ENCODE results near the gene DDO.
"Not testable (repeated sequence)": the region's sequence is repeated elsewhere in the genome, so short reads cannot be mapped to it uniquely, and the experiment has no call there.

DDO gene

GRCh38 chr6:110355022-110355421 is 60.4 kb downstream of the DDO start:
- no peak for TF ChIP-seq CTCF (conservative IDR thresholded peaks at IDR 0.05; ENCODE audit: low read length)

GRCh38 chr6:110354153-110354552 is 61.2 kb downstream of the DDO start:
- no peak for DNase-seq (ENCODE audit: low read depth)
- no peak for TF ChIP-seq CTCF (conservative IDR thresholded peaks at IDR 0.05; ENCODE audit: low read length)

More at GRCh38 chr6:110355022-110355421, 60.4 kb downstream of the DDO start:
- no peak overlapping the region for H3K4me3 ChIP-seq (ENCODE audit: low read length)
- no peak for DNase-seq (ENCODE audit: low read depth)

GRCh38 chr6:110353457-110354001 is 61.8 kb downstream of the DDO start:
- DNase-seq (ENCODE audit: low read depth) = no peak
- no peak for TF ChIP-seq CTCF (conservative IDR thresholded peaks at IDR 0.05; ENCODE audit: low read length)

More at GRCh38 chr6:110354153-110354552, 61.2 kb downstream of the DDO start:
- H3K4me3 ChIP-seq (ENCODE audit: low read length) = no peak overlapping the region

GRCh38 chr6:110352563-110353262 is 62.7 kb downstream of the DDO start:
- H3K4me3 ChIP-seq (ENCODE audit: low read length) = no peak overlapping the region

More at GRCh38 chr6:110353457-110354001, 61.8 kb downstream of the DDO start:
- H3K4me3 ChIP-seq (ENCODE audit: low read length) = no peak overlapping the region

GRCh38 chr6:110351986-110352385 is 63.4 kb downstream of the DDO start:
- no peak for TF ChIP-seq CTCF (conservative IDR thresholded peaks at IDR 0.05; ENCODE audit: low read length)
- no peak overlapping the region for H3K4me3 ChIP-seq (ENCODE audit: low read length)
- DNase-seq (ENCODE audit: low read depth) = no peak

More at GRCh38 chr6:110352563-110353262, 62.7 kb downstream of the DDO start:
- no peak for TF ChIP-seq CTCF (conservative IDR thresholded peaks at IDR 0.05; ENCODE audit: low read length)
- DNase-seq (ENCODE audit: low read depth) = peak; percentile 26

GRCh38 chr6:110351546-110351945 is 63.8 kb downstream of the DDO start:
- H3K4me3 ChIP-seq (ENCODE audit: low read length) = no peak overlapping the region
- TF ChIP-seq CTCF (conservative IDR thresholded peaks at IDR 0.05; ENCODE audit: low read length) = no peak
- DNase-seq (ENCODE audit: low read depth) = no peak

- H3K4me3 ChIP-seq (ENCODE audit: low read length); DNase-seq (ENCODE audit: low read depth): not testable (repeated sequence)
Measured at GRCh38 chr6:110350593-110350992, 64.8 kb downstream of the DDO start.
